Measurements from ENCODE around the gene MPP2. TPM values are rescaled to one million over a fixed set of nuclear protein-coding genes. Genes with fewer than 3 reads are reported as not detected.

The MPP2 gene
- total and polyA plus RNA-seq, 2 donors (not counting 3 experiments of a cell fraction or from before 2014, with no cell fraction given) = 1.4 to 1.6 TPM

DNA sequence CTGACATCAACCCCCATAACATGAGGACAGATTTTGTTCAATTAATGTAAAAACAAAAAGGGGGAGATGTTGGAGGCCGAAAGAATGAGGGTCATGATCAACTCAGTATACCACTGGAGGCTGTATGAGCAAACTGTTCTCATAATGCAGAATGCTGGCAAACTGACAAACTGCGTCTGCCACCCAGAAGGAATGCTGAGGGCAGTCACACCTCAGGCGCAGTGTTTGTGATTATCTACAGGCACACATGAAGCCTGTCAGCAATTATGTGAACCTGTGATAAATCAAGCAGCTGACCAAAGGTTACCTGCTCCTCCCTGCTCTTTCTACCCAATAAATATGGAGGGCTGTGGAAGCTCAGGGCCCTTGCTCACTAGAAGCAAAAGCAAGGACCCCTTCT lies 33.0 kb downstream of the MPP2 start:
- Histone ChIP-seq H3K79me2 (ENCODE audit: control insufficient read depth, insufficient read depth, low read length) (no peaks in the 10 kb centered on the region), H3K9me1 (replicated peaks; ENCODE audit: control insufficient read depth, extremely low read depth, insufficient read depth, low read length) (no peaks in the 10 kb centered on the region), H3K27me3 (ENCODE audit: control insufficient read depth in 2 of 2, insufficient read depth in 2 of 2, low read length in 2 of 2) (peaks cover 6 to 11% of the 10 kb centered on the region in 2 experiments), H3K9ac (replicated peaks; ENCODE audit: extremely low read depth, insufficient read depth, low read length) (no peak overlapping the region), H3K36me3 (ENCODE audit: control insufficient read depth in 2 of 2, extremely low read depth in 1 of 2, insufficient read depth in 2 of 2, low read length in 2 of 2) (no peaks in the 10 kb centered on the region), H3K4me1 (ENCODE audit: control insufficient read depth, extremely low read depth, insufficient read depth, low read length) (no peaks in the 10 kb centered on the region), H2AFZ (ENCODE audit: low read depth, low read length) (no peak overlapping the region), H3K4me2 (ENCODE audit: insufficient read depth, low read length) (no peak overlapping the region), H4K20me1 (replicated peaks; ENCODE audit: control insufficient read depth, extremely low read depth, insufficient read depth, low read length) (no peaks in the 10 kb centered on the region), H3K27ac (ENCODE audit: insufficient read depth, low read depth, low read length) (no peak overlapping the region), H3K9me3 (replicated peaks; ENCODE audit: control insufficient read depth, insufficient read depth, low read length) (no peaks in the 10 kb centered on the region), H3K4me3 (replicated peaks in 1 of 3; ENCODE audit: insufficient read depth in 1 of 3, low read depth in 1 of 3, low read length in 3 of 3) (no peak overlapping the region)
- TF ChIP-seq, protein P1, sequence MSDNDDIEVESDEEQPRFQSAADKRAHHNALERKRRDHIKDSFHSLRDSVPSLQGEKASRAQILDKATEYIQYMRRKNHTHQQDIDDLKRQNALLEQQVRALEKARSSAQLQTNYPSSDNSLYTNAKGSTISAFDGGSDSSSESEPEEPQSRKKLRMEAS (IDR thresholded peaks at IDR 0.05; ENCODE audit: insufficient read depth, insufficient read length) = no peak
- TF ChIP-seq FOS (IDR thresholded peaks at IDR 0.05; ENCODE audit: borderline replicate concordance, insufficient read depth, low read length) = no peak
- intact Hi-C loops (cut with micrococcal nuclease) = no loop called here
- dilution Hi-C loops (cut with MboI; ENCODE audit: extremely low pct_ligation_motif_present, low sequenced_read_pairs) = no loop called here
- FAIRE-seq (no peak), DNase-seq (ENCODE audit: low read depth, low spot score) (no peak)
- BruUV-seq (replicated peaks) = no TSS peak
- CTCF ChIA-PET = no interaction called here
- POLR2A ChIA-PET = no interaction called here

- peaks cover 6 to 11% of the 10 kb centered on the region in 2 experiments for H3K27me3 ChIP-seq (ENCODE audit: control insufficient read depth in 2 of 2, insufficient read depth in 2 of 2, low read length in 2 of 2)
- H3K4me2 ChIP-seq (ENCODE audit: insufficient read depth, low read length) = no peak overlapping the region
- H3K9me1 ChIP-seq (replicated peaks; ENCODE audit: control insufficient read depth, extremely low read depth, insufficient read depth, low read length) = no peaks in the 10 kb centered on the region
- no peak overlapping the region for H3K9ac ChIP-seq (replicated peaks; ENCODE audit: extremely low read depth, insufficient read depth, low read length)
- no peak overlapping the region for H2AFZ ChIP-seq (ENCODE audit: low read depth, low read length)
- CTCF ChIA-PET = no interaction called here
- H3K36me3 ChIP-seq (ENCODE audit: control insufficient read depth in 2 of 2, extremely low read depth in 1 of 2, insufficient read depth in 2 of 2, low read length in 2 of 2) = no peaks in the 10 kb centered on the region
- intact Hi-C loops (cut with micrococcal nuclease) = no loop called here
- dilution Hi-C loops (cut with MboI; ENCODE audit: extremely low pct_ligation_motif_present, low sequenced_read_pairs) = no loop called here
- no peak overlapping the region for H3K4me3 ChIP-seq (replicated peaks in 1 of 3; ENCODE audit: insufficient read depth in 1 of 3, low read depth in 1 of 3, low read length in 3 of 3)
- no peaks in the 10 kb centered on the region for H3K79me2 ChIP-seq (ENCODE audit: control insufficient read depth, insufficient read depth, low read length)
- DNase-seq (ENCODE audit: low read depth, low spot score) (no peak), FAIRE-seq (no peak)
- TF ChIP-seq POLR2AphosphoS5 (IDR thresholded peaks at IDR 0.05; ENCODE audit: insufficient read depth, low read depth, low read length) (no peak), FOS (IDR thresholded peaks at IDR 0.05; ENCODE audit: borderline replicate concordance, insufficient read depth, low read length) (no peak), POLR2A (IDR thresholded peaks at IDR 0.05; ENCODE audit: low read depth, low read length) (no peak), JUN (IDR thresholded peaks at IDR 0.05; ENCODE audit: borderline replicate concordance, insufficient read depth, insufficient read length, low read depth) (no peak), GATA2 (IDR thresholded peaks at IDR 0.05; ENCODE audit: insufficient read depth, insufficient read length, low read depth, low read length) (no peak), MYC (IDR thresholded peaks at IDR 0.05; ENCODE audit: low read depth, low read length) (no peak), EZH2 (IDR thresholded peaks at IDR 0.05; ENCODE audit: borderline replicate concordance, low read depth, low read length, severe bottlenecking) (no peak)
- TF ChIP-seq, protein P1 (IDR thresholded peaks at IDR 0.05; ENCODE audit: insufficient read depth, insufficient read length) = no peak
- TF ChIP-seq, protein P2, sequence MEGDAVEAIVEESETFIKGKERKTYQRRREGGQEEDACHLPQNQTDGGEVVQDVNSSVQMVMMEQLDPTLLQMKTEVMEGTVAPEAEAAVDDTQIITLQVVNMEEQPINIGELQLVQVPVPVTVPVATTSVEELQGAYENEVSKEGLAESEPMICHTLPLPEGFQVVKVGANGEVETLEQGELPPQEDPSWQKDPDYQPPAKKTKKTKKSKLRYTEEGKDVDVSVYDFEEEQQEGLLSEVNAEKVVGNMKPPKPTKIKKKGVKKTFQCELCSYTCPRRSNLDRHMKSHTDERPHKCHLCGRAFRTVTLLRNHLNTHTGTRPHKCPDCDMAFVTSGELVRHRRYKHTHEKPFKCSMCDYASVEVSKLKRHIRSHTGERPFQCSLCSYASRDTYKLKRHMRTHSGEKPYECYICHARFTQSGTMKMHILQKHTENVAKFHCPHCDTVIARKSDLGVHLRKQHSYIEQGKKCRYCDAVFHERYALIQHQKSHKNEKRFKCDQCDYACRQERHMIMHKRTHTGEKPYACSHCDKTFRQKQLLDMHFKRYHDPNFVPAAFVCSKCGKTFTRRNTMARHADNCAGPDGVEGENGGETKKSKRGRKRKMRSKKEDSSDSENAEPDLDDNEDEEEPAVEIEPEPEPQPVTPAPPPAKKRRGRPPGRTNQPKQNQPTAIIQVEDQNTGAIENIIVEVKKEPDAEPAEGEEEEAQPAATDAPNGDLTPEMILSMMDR (IDR thresholded peaks at IDR 0.05; ENCODE audit: extremely low read depth in 1 of 2, insufficient read depth in 1 of 2, low read depth in 1 of 2, low read length in 2 of 2) = no peak
- H3K4me1 ChIP-seq (ENCODE audit: control insufficient read depth, extremely low read depth, insufficient read depth, low read length) = no peaks in the 10 kb centered on the region
- no TSS peak for BruUV-seq (replicated peaks)
- no peaks in the 10 kb centered on the region for H4K20me1 ChIP-seq (replicated peaks; ENCODE audit: control insufficient read depth, extremely low read depth, insufficient read depth, low read length)
- no peaks in the 10 kb centered on the region for H3K9me3 ChIP-seq (replicated peaks; ENCODE audit: control insufficient read depth, insufficient read depth, low read length)
- H3K27ac ChIP-seq (ENCODE audit: insufficient read depth, low read depth, low read length) = no peak overlapping the region
- POLR2A ChIA-PET = no interaction called here
Measured at GRCh38 chr17:43873815-43874214, 33.5 kb downstream of the MPP2 start.
